A549 (cell line): ENCODE data around the gene VPS29.

Experiments used
- JUNB ChIP-seq: fragments of >200 bp; sonication (Bioruptor Twin); formaldehyde crosslinking; IDR thresholded peaks from 2 replicates; pipeline ENCODE4 v1.6.1; 2016
- RAD21 ChIP-seq, 2 experiments: fragments of >200 bp in 1 of 2; sonication (Bioruptor Twin) in 1 of 2; formaldehyde crosslinking in 1 of 2; IDR thresholded peaks in 1 of 2; conservative IDR thresholded peaks in 1 of 2; 2 replicates in 1 of 2; 3 replicates in 1 of 2; pipeline ENCODE4 v1.6.1; 2012 to 2018; ENCODE audit warnings: inconsistent platforms in 1 of 2
- SMC3 ChIP-seq: fragments of >200 bp; sonication (Bioruptor Twin); formaldehyde crosslinking; IDR thresholded peaks from 3 replicates; pipeline ENCODE4 v1.6.1; 2018; ENCODE audit warnings: inconsistent platforms
- TF ChIP-seq, protein P1 (sequence below): fragments of >200 bp; sonication (Bioruptor Twin); formaldehyde crosslinking; IDR thresholded peaks from 3 replicates; pipeline ENCODE4 v1.5.1; 2016

DNA sequence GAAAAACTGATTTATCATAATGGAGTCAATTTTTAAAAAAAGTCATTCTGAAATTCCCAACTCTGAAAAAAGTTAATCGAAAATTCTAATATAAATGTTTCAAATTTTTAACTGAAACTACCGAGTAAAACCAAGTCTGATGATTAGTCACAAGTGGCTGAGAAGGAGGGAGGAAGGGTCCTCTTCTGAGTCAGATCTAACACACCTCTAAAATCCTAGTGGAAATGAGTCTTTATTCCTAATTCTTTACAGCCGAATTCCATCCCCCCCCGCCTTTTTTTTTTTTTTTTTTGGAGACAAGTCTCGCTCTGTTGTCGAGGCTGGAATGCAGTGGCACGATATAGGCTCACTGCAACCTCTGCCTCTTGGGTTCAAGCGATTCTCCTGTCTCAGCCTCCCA lies 38.1 kb upstream of the VPS29 start:
- TF ChIP-seq, protein P1, sequence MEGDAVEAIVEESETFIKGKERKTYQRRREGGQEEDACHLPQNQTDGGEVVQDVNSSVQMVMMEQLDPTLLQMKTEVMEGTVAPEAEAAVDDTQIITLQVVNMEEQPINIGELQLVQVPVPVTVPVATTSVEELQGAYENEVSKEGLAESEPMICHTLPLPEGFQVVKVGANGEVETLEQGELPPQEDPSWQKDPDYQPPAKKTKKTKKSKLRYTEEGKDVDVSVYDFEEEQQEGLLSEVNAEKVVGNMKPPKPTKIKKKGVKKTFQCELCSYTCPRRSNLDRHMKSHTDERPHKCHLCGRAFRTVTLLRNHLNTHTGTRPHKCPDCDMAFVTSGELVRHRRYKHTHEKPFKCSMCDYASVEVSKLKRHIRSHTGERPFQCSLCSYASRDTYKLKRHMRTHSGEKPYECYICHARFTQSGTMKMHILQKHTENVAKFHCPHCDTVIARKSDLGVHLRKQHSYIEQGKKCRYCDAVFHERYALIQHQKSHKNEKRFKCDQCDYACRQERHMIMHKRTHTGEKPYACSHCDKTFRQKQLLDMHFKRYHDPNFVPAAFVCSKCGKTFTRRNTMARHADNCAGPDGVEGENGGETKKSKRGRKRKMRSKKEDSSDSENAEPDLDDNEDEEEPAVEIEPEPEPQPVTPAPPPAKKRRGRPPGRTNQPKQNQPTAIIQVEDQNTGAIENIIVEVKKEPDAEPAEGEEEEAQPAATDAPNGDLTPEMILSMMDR: no peak
- TF ChIP-seq RAD21 (conservative IDR thresholded peaks at IDR 0.05 in 1 of 2, IDR thresholded peaks at IDR 0.05 in 1 of 2): no peak
- TF ChIP-seq JUNB: no peak
- no peak for TF ChIP-seq SMC3
